Left ventricle myocardium inferior (tissue), 1 donor: ENCODE measurements around the gene MICOS13. TPM values are rescaled to one million over a fixed set of nuclear protein-coding genes. Genes with fewer than 3 reads are reported as not detected.

ENCODE experiments used
- DNase-seq: peaks from one replicate; pipeline ENCODE4 v3.0.0-alpha.2; 2020
- H3K27ac ChIP-seq: fragments of 200-600 bp; replicated peaks from 2 replicates; pipeline ENCODE4 v1.8.0; 2021
- H3K27me3 ChIP-seq: fragments of 200-600 bp; 2 replicates; pipeline ENCODE4 v1.8.0; 2021; ENCODE audit warnings: low read depth
- H3K36me3 ChIP-seq: fragments of 200-600 bp; 2 replicates; pipeline ENCODE4 v1.8.0; 2021
- H3K4me1 ChIP-seq: fragments of 200-600 bp; 2 replicates; pipeline ENCODE4 v1.8.0; 2021
- H3K4me3 ChIP-seq: fragments of 200-600 bp; 2 replicates; pipeline ENCODE4 v1.8.0; 2021; ENCODE audit warnings: mild to moderate bottlenecking, moderate library complexity
- H3K9me3 ChIP-seq: fragments of 200-600 bp; replicated peaks from 2 replicates; pipeline ENCODE4 v1.8.0; 2021
- intact Hi-C: fragments of 100-400 bp; cut with micrococcal nuclease; formaldehyde crosslinking; loops from one replicate; pipeline ENCODE4 v1.11.0; 2022
- total RNA-seq: library from RNA; stranded (reverse); fragmentation: NEBNext Ultra II Directional; extraction: Animal tissue kit (Norgen Biotek cat#: 25700); gene quantifications from one replicate; pipeline ENCODE4 v1.2.1, GENCODE V29; 2021
- TF ChIP-seq, protein P1 (sequence below): fragments of 200-600 bp; IDR thresholded peaks from 2 replicates; pipeline ENCODE4 v1.8.0; 2021; ENCODE audit warnings: antibody characterized with exemption, mild to moderate bottlenecking, borderline replicate concordance
- donor health status: DM: no; HTN: yes; CAD: no; lungs with severe emphysema.

The MICOS13 gene
- total RNA-seq, 1 donor from 2014 or later = 155 TPM

DNA sequence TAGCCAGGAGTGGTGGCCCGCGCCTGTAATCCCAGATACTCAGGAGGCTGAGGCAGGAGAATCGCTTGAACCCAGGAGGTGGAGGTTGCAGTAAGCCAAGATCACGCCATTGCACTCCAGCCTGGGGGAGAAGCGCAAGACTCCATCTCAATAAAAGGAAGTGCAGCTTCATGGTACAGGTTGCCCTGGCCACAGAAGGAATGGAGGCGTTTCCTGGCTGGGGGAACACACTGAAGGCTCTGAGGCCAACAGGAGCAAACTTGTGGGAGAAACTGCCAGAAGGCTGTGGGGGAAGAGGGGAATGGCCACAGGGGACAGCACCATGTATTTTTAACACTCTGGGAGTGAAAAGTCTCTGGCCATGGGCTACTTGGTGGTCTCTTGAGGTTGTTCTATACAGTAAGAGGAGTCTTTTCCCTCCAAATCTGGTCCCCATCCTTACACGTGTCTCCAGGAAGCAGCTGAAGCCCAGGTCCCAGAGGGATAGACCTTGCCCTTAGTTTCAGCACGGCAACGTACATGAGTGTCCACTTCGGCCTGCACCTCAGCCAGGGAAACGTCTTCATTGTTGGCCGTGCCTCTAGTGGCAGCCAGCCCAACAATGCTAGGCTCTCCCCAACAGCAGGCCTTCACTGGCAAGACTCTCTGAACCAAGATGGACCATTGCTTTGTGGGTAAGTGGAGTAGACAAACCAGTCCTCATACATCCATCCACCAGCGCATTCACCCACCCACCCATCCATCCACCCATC, 7.4 kb downstream of the MICOS13 start:
- TF ChIP-seq, protein P1, sequence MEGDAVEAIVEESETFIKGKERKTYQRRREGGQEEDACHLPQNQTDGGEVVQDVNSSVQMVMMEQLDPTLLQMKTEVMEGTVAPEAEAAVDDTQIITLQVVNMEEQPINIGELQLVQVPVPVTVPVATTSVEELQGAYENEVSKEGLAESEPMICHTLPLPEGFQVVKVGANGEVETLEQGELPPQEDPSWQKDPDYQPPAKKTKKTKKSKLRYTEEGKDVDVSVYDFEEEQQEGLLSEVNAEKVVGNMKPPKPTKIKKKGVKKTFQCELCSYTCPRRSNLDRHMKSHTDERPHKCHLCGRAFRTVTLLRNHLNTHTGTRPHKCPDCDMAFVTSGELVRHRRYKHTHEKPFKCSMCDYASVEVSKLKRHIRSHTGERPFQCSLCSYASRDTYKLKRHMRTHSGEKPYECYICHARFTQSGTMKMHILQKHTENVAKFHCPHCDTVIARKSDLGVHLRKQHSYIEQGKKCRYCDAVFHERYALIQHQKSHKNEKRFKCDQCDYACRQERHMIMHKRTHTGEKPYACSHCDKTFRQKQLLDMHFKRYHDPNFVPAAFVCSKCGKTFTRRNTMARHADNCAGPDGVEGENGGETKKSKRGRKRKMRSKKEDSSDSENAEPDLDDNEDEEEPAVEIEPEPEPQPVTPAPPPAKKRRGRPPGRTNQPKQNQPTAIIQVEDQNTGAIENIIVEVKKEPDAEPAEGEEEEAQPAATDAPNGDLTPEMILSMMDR = no peak
- intact Hi-C loops = no loop called here

DNA sequence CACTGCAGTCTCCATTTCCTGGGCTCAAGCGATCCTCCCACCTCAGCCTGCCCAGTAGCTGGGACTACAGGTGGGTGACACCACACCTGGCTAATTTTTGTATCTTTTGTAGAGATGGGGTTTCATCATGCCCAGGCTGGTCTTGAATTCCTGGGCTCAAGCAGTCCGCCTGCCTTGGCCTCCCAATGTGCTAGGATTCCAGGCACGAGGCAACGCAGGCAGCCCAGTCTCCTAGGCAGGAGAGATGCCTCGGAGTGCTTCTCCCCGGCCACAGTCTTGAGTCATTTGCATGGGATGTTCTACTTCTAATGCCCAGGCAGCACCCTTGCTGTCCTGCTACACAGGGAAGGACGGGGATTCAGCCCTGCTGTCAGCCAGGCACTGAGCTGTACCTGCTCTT, 8.7 kb downstream of the MICOS13 start:
- TF ChIP-seq, protein P1 = no peak
- no peak overlapping the region for H3K4me3 ChIP-seq
- intact Hi-C loops = no loop called here
- H3K27me3 ChIP-seq = no peaks in the 10 kb centered on the region
- peaks cover 16% of the 10 kb centered on the region for H3K4me1 ChIP-seq
- no peaks in the 10 kb centered on the region for H3K9me3 ChIP-seq
- peaks cover 36% of the 10 kb centered on the region for H3K36me3 ChIP-seq
- DNase-seq = peak; percentile 6
- H3K27ac ChIP-seq = no peak overlapping the region

More for the DNA sequence above, 7.4 kb downstream of the MICOS13 start:
- H3K36me3 ChIP-seq = peaks cover 30% of the 10 kb centered on the region
- no peak overlapping the region for H3K27ac ChIP-seq
- no peaks in the 10 kb centered on the region for H3K9me3 ChIP-seq
- H3K4me3 ChIP-seq = no peak overlapping the region
- DNase-seq = no peak
- H3K4me1 ChIP-seq = peaks cover 19% of the 10 kb centered on the region
- H3K27me3 ChIP-seq = no peaks in the 10 kb centered on the region

DNA sequence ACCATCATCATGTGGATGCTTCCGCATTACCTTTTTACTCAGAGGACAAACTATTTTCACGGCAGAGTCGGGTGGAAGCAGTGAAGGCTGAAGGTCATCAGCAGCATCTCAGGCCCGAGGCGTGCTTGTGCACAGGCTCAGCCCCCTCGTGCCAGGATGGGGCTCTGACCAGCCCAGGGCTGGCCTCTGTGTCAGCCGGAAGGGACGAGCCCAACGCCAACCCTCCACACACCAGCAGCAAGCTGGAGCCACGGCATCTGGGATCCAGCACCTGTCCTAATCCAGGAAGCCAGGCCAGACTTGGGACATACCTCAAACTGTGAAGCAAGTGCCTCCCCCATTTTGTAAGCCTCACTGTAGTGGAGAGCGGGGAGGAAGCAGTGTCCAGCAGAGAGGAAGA, 11.1 kb downstream of the MICOS13 start:
- Histone ChIP-seq H3K27ac (no peak overlapping the region), H3K9me3 (no peaks in the 10 kb centered on the region), H3K27me3 (no peaks in the 10 kb centered on the region), H3K4me1 (no peaks in the 10 kb centered on the region), H3K4me3 (no peak overlapping the region), H3K36me3 (peaks cover 59% of the 10 kb centered on the region)
- TF ChIP-seq, protein P1 = no peak
- intact Hi-C loops = no loop called here
- DNase-seq = peak; percentile 1

DNA sequence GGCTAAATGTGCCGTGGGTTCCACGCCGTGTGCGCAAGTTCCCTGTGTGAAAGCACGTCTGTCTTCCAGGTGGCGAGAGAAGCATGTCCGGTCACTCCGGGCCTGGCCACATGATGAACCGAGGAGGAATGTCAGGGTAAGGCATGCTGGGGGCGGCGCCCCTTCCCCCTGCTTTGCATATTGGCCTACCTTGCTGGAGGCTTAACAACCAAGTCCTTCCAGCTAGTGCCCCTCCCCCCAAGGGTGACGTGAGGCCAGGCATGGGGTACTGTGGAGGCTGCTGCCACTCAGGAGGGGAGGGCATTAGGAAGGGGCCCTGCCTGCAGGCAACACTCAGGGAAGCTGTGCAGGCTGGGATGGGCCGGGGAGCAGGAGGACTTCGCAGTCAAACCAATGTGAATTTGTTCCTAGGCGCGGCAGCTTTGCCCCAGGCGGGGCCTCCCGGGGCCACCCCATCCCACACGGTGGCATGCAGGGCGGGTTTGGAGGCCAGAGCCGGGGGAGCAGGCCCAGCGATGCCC, 12.5 kb downstream of the MICOS13 start:
- no peaks in the 10 kb centered on the region for H3K4me1 ChIP-seq
- no peak overlapping the region for H3K27ac ChIP-seq
- intact Hi-C loops = no loop called here
- no peak for DNase-seq
- TF ChIP-seq, protein P1 = no peak
- H3K9me3 ChIP-seq = no peaks in the 10 kb centered on the region
- H3K27me3 ChIP-seq = no peaks in the 10 kb centered on the region
- peaks cover 73% of the 10 kb centered on the region for H3K36me3 ChIP-seq
- H3K4me3 ChIP-seq = no peak overlapping the region

DNA sequence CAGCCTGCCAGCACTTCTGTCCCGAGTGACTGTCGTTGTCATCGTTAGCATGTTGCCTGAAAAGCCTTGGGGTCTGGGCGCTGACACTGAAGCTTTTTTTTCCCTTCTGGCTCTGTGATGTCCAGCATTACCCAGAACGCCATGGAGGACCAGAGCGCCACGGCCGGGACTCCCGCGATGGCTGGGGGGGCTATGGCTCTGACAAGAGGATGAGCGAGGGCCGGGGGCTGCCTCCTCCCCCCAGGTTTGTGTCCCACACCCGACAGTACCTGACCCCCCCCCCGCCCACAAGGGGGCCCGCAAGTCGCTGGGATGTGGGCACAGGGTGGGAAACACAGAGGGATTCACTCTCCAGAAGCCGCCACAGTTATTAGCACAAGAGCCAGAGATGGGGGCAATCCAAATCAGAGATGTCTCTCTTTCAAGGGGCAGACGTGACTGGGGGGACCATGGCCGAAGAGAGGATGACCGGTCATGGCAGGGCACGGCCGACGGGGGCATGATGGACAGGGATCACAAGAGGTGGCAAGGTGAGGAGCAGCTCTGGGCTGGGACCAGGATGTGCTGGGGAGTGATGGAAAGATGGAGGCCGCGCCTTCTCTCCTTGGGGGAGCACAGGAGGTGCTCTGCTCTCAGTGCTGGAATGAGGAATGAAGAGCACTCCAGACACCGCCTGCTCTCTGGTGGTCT, 13.2 kb downstream of the MICOS13 start:
- Histone ChIP-seq H3K9me3 (no peaks in the 10 kb centered on the region), H3K27ac (no peak overlapping the region), H3K4me3 (no peak overlapping the region), H3K4me1 (no peaks in the 10 kb centered on the region), H3K36me3 (peaks cover 81% of the 10 kb centered on the region), H3K27me3 (no peaks in the 10 kb centered on the region)
- no peak for DNase-seq
- TF ChIP-seq, protein P1 = no peak
- intact Hi-C loops = no loop called here
